GM23338 (cell line): ENCODE results near the gene SNORC.

Experiments
- CREB1 ChIP-seq: fragments of 250-450 bp; sonication (Bioruptor Pico); IDR thresholded peaks from 2 replicates; pipeline ENCODE4 v1.5.0; 2020; ENCODE audit warnings: low read depth, mild to moderate bottlenecking, moderate library complexity
- EZH2 ChIP-seq: fragments of 200-600 bp; sonication (generic); IDR thresholded peaks from one replicate; pipeline ENCODE4 v1.8.0; 2017; ENCODE audit warnings: antibody characterized with exemption, mild to moderate bottlenecking, low read depth; ENCODE audit not compliant: unreplicated experiment
- EZH2phosphoT487 ChIP-seq: fragments of 200-600 bp; sonication (generic); IDR thresholded peaks from one replicate; pipeline ENCODE4 v1.8.1; 2018; ENCODE audit warnings: antibody characterized with exemption; ENCODE audit not compliant: unreplicated experiment
- JUNB ChIP-seq: IDR thresholded peaks from one replicate; pipeline ENCODE4 v1.6.1; 2016; ENCODE audit warnings: antibody characterized with exemption; ENCODE audit not compliant: unreplicated experiment
- NANOG ChIP-seq: IDR thresholded peaks from 2 replicates; pipeline ENCODE4 v1.6.1; 2016; ENCODE audit warnings: antibody characterized with exemption, borderline replicate concordance
- POLR2AphosphoS5 ChIP-seq: IDR thresholded peaks from 2 replicates; pipeline ENCODE4 v1.6.1; 2016; ENCODE audit warnings: antibody characterized with exemption, low read depth
- ZNF114 ChIP-seq: fragments of 250-450 bp; sonication (Bioruptor Pico); IDR thresholded peaks from 2 replicates; pipeline ENCODE4 v1.5.0; 2020; ENCODE audit warnings: mild to moderate bottlenecking, moderate library complexity
- ZNF331 ChIP-seq: fragments of 250-450 bp; sonication (Bioruptor Pico); IDR thresholded peaks from 2 replicates; pipeline ENCODE4 v1.5.0; 2020; ENCODE audit warnings: low read depth, mild to moderate bottlenecking, moderate library complexity
- TF ChIP-seq, protein P1 (sequence below), 2 experiments: fragments of 200-600 bp in 1 of 2; sonication (generic) in 1 of 2; conservative IDR thresholded peaks; 2 replicates each; pipeline versions ENCODE4 v1.5.1 to v1.6.1; 2016 to 2017; ENCODE audit warnings: antibody characterized with exemption in 2 of 2, low read depth in 2 of 2, mild to moderate bottlenecking in 2 of 2, moderate library complexity in 1 of 2
- TF ChIP-seq, protein P2 (sequence below): IDR thresholded peaks from one replicate; pipeline ENCODE4 v1.6.1; 2018; ENCODE audit warnings: antibody characterized with exemption; ENCODE audit not compliant: unreplicated experiment
- TF ChIP-seq, protein P3 (sequence below): fragments of 250-450 bp; sonication (Bioruptor Pico); IDR thresholded peaks from 2 replicates; pipeline ENCODE4 v1.5.0; 2020; ENCODE audit warnings: mild to moderate bottlenecking, moderate library complexity
- TF ChIP-seq, protein P4 (sequence below): IDR thresholded peaks from 2 replicates; pipeline ENCODE4 v1.6.1; 2016; ENCODE audit warnings: antibody characterized with exemption

DNA sequence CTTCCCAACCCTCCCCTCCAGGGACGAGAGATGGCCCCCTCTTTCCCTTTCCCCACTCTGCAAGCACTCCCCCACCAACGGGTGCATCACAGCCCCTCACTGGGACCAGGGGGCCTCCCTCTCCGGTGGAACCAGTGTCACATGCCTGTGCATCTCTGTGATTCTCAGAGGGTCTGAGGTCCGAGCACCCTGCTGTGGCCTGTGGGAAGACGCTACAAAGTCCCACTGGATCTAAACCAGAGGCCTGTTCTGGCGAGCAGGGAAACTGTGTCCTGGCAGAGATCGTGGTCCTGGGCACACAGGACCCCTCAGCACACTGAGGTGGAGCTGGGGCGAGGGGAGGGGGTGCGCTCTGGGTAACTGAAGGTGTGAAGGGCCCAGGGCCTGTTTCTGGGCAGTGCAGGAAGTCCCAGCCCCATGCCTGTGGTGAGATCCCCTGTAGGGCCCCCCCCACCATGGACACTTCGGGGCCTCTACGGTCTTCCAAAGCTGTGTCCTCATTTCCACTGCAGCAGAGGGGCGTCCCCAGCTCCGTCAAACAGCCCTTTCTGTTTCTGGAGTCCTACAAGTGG is 8.0 kb downstream of the SNORC start:
- TF ChIP-seq, protein P1, sequence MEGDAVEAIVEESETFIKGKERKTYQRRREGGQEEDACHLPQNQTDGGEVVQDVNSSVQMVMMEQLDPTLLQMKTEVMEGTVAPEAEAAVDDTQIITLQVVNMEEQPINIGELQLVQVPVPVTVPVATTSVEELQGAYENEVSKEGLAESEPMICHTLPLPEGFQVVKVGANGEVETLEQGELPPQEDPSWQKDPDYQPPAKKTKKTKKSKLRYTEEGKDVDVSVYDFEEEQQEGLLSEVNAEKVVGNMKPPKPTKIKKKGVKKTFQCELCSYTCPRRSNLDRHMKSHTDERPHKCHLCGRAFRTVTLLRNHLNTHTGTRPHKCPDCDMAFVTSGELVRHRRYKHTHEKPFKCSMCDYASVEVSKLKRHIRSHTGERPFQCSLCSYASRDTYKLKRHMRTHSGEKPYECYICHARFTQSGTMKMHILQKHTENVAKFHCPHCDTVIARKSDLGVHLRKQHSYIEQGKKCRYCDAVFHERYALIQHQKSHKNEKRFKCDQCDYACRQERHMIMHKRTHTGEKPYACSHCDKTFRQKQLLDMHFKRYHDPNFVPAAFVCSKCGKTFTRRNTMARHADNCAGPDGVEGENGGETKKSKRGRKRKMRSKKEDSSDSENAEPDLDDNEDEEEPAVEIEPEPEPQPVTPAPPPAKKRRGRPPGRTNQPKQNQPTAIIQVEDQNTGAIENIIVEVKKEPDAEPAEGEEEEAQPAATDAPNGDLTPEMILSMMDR (conservative IDR thresholded peaks at IDR 0.05; ENCODE audit: low read depth in 2 of 2): no peak
- no peak for TF ChIP-seq EZH2phosphoT487
- TF ChIP-seq EZH2: no peak
- no peak for TF ChIP-seq JUNB
- TF ChIP-seq ZNF114 (CRISPR knock-in tag): no peak
- no peak for TF ChIP-seq POLR2AphosphoS5
- TF ChIP-seq, protein P2, sequence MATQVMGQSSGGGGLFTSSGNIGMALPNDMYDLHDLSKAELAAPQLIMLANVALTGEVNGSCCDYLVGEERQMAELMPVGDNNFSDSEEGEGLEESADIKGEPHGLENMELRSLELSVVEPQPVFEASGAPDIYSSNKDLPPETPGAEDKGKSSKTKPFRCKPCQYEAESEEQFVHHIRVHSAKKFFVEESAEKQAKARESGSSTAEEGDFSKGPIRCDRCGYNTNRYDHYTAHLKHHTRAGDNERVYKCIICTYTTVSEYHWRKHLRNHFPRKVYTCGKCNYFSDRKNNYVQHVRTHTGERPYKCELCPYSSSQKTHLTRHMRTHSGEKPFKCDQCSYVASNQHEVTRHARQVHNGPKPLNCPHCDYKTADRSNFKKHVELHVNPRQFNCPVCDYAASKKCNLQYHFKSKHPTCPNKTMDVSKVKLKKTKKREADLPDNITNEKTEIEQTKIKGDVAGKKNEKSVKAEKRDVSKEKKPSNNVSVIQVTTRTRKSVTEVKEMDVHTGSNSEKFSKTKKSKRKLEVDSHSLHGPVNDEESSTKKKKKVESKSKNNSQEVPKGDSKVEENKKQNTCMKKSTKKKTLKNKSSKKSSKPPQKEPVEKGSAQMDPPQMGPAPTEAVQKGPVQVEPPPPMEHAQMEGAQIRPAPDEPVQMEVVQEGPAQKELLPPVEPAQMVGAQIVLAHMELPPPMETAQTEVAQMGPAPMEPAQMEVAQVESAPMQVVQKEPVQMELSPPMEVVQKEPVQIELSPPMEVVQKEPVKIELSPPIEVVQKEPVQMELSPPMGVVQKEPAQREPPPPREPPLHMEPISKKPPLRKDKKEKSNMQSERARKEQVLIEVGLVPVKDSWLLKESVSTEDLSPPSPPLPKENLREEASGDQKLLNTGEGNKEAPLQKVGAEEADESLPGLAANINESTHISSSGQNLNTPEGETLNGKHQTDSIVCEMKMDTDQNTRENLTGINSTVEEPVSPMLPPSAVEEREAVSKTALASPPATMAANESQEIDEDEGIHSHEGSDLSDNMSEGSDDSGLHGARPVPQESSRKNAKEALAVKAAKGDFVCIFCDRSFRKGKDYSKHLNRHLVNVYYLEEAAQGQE: no peak
- TF ChIP-seq NANOG: no peak
- no peak for TF ChIP-seq CREB1 (CRISPR knock-in tag)
- TF ChIP-seq ZNF331 (CRISPR knock-in tag): no peak
- TF ChIP-seq, protein P3, sequence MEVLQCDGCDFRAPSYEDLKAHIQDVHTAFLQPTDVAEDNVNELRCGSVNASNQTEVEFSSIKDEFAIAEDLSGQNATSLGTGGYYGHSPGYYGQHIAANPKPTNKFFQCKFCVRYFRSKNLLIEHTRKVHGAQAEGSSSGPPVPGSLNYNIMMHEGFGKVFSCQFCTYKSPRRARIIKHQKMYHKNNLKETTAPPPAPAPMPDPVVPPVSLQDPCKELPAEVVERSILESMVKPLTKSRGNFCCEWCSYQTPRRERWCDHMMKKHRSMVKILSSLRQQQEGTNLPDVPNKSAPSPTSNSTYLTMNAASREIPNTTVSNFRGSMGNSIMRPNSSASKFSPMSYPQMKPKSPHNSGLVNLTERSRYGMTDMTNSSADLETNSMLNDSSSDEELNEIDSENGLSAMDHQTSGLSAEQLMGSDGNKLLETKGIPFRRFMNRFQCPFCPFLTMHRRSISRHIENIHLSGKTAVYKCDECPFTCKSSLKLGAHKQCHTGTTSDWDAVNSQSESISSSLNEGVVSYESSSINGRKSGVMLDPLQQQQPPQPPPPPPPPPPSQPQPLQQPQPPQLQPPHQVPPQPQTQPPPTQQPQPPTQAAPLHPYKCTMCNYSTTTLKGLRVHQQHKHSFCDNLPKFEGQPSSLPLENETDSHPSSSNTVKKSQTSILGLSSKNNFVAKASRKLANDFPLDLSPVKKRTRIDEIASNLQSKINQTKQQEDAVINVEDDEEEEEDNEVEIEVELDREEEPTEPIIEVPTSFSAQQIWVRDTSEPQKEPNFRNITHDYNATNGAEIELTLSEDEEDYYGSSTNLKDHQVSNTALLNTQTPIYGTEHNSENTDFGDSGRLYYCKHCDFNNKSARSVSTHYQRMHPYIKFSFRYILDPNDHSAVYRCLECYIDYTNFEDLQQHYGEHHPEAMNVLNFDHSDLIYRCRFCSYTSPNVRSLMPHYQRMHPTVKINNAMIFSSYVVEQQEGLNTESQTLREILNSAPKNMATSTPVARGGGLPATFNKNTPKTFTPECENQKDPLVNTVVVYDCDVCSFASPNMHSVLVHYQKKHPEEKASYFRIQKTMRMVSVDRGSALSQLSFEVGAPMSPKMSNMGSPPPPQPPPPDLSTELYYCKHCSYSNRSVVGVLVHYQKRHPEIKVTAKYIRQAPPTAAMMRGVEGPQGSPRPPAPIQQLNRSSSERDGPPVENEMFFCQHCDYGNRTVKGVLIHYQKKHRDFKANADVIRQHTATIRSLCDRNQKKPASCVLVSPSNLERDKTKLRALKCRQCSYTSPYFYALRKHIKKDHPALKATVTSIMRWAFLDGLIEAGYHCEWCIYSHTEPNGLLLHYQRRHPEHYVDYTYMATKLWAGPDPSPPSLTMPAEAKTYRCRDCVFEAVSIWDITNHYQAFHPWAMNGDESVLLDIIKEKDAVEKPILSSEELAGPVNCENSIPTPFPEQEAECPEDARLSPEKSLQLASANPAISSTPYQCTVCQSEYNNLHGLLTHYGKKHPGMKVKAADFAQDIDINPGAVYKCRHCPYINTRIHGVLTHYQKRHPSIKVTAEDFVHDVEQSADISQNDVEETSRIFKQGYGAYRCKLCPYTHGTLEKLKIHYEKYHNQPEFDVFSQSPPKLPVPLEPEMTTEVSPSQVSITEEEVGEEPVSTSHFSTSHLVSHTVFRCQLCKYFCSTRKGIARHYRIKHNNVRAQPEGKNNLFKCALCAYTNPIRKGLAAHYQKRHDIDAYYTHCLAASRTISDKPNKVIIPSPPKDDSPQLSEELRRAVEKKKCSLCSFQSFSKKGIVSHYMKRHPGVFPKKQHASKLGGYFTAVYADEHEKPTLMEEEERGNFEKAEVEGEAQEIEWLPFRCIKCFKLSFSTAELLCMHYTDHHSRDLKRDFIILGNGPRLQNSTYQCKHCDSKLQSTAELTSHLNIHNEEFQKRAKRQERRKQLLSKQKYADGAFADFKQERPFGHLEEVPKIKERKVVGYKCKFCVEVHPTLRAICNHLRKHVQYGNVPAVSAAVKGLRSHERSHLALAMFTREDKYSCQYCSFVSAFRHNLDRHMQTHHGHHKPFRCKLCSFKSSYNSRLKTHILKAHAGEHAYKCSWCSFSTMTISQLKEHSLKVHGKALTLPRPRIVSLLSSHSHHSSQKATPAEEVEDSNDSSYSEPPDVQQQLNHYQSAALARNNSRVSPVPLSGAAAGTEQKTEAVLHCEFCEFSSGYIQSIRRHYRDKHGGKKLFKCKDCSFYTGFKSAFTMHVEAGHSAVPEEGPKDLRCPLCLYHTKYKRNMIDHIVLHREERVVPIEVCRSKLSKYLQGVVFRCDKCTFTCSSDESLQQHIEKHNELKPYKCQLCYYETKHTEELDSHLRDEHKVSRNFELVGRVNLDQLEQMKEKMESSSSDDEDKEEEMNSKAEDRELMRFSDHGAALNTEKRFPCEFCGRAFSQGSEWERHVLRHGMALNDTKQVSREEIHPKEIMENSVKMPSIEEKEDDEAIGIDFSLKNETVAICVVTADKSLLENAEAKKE (CRISPR knock-in tag): no peak
- TF ChIP-seq, protein P4, sequence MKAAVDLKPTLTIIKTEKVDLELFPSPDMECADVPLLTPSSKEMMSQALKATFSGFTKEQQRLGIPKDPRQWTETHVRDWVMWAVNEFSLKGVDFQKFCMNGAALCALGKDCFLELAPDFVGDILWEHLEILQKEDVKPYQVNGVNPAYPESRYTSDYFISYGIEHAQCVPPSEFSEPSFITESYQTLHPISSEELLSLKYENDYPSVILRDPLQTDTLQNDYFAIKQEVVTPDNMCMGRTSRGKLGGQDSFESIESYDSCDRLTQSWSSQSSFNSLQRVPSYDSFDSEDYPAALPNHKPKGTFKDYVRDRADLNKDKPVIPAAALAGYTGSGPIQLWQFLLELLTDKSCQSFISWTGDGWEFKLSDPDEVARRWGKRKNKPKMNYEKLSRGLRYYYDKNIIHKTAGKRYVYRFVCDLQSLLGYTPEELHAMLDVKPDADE: no peak
